CD4-positive, alpha-beta T cell treated with Interleukin-10 for 1 hour (primary cell): Measurements from ENCODE around the gene UBE2J2.

ENCODE experiments used
- DNase-seq: peaks from one replicate; pipeline ENCODE4 v3.0.0-alpha.2; 2020

Gene UBE2J2

DNA sequence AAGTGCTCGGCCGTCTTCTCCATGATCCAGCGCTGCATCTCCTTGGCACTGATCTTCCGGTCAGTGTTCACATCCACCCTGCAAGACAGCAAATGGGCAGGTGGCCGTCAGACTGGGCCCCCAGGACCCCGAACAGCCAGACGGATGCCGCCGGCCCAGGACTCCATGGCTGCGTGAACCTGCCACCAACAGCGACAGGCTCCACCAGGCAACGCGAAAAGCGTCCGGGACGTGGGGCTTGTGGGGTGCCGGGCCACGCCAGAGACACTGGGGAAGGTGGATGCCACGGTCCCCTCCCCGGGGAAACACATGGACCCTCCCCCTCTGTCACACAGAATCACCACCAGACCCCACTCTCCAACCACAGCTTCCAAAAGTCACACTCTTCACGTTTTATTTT is 49.8 kb downstream of the UBE2J2 start:
- no peak for DNase-seq

DNA sequence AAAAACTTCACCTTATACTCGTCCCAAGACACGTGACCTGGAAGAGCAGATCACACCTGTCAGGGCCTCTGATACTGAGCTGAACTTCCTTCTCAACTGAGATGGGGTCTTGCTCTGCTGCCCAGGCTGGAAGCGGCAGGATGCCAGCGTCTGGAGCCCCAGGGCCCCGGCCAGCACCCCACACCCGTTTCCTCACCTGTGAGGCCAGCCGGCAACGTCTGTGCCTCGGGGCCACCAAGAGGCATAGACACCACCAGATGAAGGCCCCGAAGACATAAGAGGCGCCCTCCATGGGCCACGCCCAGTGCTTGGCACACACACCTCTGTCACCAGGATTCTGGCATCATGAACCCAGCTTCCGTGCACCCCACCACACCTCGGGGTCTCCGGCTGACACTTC is 50.3 kb downstream of the UBE2J2 start:
- no peak for DNase-seq

DNA sequence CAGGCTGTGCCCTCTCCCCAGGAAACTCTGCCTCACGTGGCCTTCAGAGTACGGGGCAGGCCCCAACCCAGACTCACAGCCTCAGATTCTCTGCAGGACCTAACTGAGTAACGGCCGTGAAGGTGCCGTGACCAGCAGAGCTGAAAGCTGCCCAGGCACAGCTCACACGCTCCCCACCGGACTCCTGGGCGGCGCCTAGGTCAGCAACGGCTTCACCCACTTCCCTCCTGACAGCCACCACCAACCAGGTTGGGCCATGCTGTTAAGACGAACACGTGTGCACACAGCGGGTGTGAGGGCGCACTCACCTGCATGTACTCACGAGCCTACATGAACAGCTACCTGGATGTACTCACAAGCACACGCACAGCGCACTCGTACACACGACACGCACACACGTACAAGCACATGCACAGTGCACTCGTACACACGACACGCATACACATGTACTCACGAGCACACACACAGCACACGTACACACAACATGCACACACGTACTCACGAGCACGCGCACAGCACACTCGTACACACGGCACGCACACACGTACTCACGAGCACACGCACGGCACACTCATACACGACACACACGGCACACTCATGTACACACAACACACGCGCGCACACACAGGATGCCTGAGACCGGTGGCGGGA is 51.0 kb downstream of the UBE2J2 start:
- no peak for DNase-seq

GRCh38 chr1:1221887-1222574 is 51.6 kb downstream of the UBE2J2 start:
- DNase-seq = no peak

DNA sequence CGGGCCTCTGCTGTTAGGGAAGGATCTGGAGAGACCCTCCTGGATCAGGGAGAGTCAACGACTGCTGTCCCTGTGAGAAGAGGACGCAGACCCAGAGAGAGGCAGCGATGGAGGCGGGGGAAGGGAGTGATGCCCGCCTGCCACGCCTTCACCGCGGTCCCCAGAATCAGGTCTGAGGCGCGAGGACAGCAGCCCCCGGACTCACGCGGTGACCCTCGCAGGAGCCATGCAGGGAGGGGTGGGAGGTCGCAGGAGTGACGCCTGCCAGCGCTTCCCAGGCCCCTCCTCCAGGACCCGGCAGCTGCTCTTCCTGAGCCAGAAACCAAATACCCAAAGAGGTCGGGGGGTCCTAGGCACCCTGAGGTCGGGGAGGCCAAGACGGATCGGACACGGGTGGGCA is 53.5 kb downstream of the UBE2J2 start:
- no peak for DNase-seq

- peak; percentile 76 for DNase-seq
Measured at GRCh38 chr1:1219341-1219740, 54.3 kb downstream of the UBE2J2 start.

DNA sequence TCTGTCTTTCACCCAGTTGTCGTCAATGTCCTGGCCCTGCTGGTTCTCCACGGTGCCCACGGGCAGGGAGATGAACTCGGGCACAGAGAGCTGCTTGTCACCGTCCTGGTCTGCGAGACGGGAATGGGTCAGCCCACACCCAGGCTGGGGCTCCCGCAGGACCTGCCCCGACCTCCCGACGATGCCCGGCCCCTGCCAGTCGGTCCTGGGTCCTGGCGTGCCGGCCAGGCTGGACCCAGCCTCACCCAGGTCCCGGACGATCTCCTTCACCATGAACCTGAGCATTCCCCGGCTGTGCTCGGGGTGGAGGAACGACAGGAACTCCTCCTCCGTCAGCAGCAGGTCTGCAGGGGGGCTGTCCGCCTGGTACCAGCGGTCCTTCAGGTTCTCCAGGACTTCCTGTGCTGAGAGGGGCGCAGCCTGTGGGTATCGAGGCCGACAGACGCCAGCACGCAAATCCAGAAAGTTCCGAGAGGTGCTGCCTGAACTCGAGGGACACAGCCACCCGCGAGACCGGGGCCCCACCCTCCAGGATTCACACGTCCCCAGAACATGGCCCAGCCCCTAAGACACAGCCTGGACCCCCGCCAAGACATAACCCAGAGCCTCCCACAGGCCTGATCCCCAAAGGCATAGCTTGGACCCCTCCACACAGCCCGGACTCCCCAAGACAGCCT is 55.0 kb downstream of the UBE2J2 start:
- no peak for DNase-seq

DNA sequence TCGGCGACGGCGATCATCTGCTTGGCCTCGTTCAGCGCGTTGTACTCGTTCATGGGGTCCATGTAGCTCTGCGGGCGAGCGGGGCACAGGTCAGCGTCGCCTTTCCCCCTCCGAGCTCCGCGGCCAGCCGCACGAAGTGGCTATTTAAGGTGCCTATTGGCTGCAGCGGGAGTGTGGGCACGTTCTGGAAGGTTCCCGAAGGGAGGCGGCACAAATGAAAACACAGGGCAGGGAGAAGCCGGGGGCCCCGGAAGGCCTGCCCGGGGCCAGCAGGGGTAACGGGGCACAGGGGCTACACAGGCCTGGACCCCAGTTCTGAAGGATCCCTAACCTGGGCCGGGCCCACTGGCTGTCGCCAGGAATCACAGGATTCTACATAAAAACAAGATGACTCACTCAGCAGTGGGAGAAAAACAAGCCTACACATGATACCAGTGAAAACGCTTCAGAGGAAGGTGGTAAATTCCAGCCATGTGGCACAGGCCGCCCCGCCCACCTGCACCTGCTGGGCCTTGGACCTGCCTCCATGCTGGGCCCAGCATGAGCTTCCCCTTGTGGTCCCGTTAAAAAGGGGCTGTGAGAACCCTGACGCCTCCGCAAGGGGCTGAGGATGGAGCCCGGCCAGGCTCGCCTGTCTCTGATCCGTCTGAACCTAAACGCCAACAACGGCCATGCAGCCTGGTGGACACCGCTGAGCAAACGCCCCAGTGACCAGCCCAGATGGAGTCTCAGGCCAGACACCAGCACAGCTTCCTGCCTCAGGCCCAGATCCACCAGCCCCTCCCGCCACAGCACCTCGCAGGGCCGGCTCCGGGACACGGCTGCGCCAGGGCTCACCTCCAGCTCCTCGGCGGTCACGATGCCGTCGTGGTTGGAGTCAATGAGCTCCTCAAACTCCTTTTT is 55.8 kb downstream of the UBE2J2 start:
- DNase-seq = peak; percentile 42

GRCh38 chr1:1216770-1217620 is 56.7 kb downstream of the UBE2J2 start:
- peak; percentile 75 for DNase-seq

DNA sequence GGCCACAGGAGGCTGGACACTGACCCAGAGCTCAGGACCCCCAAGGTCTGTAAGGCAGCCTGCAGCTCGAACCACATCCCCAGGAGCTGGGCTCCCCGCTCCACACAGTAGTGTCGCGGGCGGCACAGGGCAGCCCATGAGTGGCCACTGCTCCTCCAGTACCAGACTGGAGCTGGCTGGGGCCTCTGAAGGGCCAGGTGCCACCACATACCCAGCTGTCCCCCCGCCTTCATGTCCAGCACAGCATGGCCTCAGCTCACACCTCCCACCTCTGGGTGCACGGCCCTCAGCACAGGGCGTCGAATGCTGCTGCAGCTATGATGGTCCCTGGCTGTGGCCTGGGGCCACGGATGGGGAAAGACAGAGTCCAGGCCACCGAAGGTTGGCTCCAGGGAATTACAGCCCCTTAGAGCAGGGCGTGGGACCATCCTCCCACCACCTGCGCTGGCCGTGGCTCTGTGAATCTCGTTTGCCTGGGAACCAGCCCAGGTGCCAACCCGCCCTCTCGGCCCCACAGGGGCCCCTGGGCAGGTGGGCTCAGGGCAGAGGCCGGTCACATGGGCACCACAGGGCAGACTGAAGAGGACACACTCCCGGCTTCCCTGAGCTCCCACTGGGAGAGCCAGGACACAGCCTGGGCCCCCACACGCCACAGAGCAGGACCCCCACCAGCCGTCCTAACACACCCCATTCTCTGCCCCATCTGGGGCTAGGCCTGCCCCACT is 57.6 kb downstream of the UBE2J2 start:
- no peak for DNase-seq

- DNase-seq = peak; percentile 55
Measured at GRCh38 chr1:1215080-1215676, 58.5 kb downstream of the UBE2J2 start.

GRCh38 chr1:1213345-1214265 is 60.0 kb downstream of the UBE2J2 start, which contains the start of gene TNFRSF4:
Gene TNFRSF4 (minus strand): TSS chr1:1214153. CDS start chr1:1214127, 26 bp downstream.
- DNase-seq = peak; percentile 58

DNA sequence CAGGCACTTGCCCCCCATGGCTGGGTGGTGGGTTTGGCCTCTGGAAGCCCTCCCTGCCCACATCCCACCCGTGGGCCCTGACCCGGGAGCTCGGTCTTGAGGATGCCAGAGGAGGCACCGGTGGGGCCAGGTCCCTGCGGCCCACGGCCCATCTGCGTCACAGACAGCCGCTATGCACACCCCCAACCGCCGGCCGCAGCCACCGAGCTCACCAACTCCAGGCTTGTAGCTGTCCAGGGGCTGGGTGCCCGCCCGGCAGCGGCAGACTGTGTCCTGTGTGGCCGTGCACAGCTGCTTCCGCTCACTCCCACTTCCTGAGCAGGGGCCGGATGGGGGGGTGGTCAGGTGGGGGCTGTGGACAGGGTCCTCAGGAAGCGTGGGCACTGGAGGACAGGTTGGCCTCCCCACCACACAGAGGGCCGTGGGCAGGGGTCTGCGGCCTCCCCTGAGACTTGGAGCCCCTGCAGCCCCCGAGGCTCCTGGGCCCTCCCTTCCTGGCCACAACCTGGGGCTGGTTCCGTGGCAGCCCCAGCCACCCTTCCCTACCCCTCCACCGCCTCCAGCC is 60.8 kb downstream of the UBE2J2 start:
- peak; percentile 64 for DNase-seq

- no peak for DNase-seq
Measured at GRCh38 chr1:1211541-1212441, 61.9 kb downstream of the UBE2J2 start.

GRCh38 chr1:1210726-1211540 is 62.7 kb downstream of the UBE2J2 start:
- no peak for DNase-seq

GRCh38 chr1:1208713-1209433 is 64.8 kb downstream of the UBE2J2 start:
- peak; percentile 64 for DNase-seq

DNA sequence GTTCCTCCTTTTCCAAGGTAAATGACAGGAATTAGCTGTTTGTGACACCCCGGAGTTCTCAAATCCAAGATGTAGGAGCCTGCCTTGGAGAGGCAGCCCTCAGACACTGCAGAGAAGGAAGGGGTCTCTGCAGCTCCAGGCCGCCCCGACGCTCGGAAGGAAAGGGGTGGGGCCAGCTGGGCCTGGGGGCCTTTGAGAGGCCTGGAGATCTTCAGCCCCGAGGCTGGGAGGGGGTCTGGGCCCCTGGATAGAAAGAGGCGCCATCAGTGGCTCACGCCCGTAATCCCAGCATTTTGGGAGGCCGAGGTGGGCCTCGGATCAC is 66.1 kb downstream of the UBE2J2 start:
- no peak for DNase-seq
